Endothelial cell of umbilical vein (primary cell): Measurements from ENCODE around the gene SDK2. TPM values are rescaled to one million over a fixed set of nuclear protein-coding genes. Genes with fewer than 3 reads are reported as not detected.

Source experiments
- BruUV-seq: library from RNA; stranded (reverse); fragments of 400-500 nt; replicated peaks from 2 replicates; lab custom pipeline; 2021; lab: Mats Ljungman, UMichigan
- CTCF ChIA-PET: fragments of 300-600, 350-600 bp; sonication (Branson Sonifier 250); formaldehyde crosslinking; loops from one replicate; lab custom pipeline; 2021; ENCODE audit warnings: antibody characterized with exemption, inconsistent platforms; lab: Charles Lee
- POLR2A ChIA-PET: fragments of 300-600, 350-600 bp; sonication (Branson Sonifier 250); formaldehyde crosslinking; loops from one replicate; lab custom pipeline; 2021; ENCODE audit warnings: antibody characterized with exemption, inconsistent platforms; lab: Charles Lee
- DNase-seq: peaks from one replicate; pipeline ENCODE4 v3.0.0-alpha.2; 2011; ENCODE audit warnings: low read depth, low spot score
- FAIRE-seq: peaks from 2 replicates; lab custom pipeline; 2011; peaks lifted over from hg19 to GRCh38; lab: Jason Lieb, UNC
- H2AFZ ChIP-seq: 2 replicates; pipeline ENCODE4 v1.6.0; 2012; ENCODE audit warnings: low read depth, low read length, control low read depth, inconsistent platforms
- H3K27ac ChIP-seq: 2 replicates; pipeline ENCODE4 v1.5.1; 2011; ENCODE audit warnings: low read depth, mild to moderate bottlenecking, control low read depth, low read length, moderate library complexity; ENCODE audit not compliant: insufficient read depth
- H3K27me3 ChIP-seq, 2 experiments: 2 replicates each; pipeline versions ENCODE4 v1.6.0 to v1.6.1; 2011; ENCODE audit warnings: low read length in 2 of 2, mixed read lengths in 1 of 2; ENCODE audit not compliant: control insufficient read depth in 2 of 2, insufficient read depth in 2 of 2
- H3K36me3 ChIP-seq, 2 experiments: 2 replicates in 1 of 2; 3 replicates in 1 of 2; pipeline ENCODE4 v1.5.1; 2011; ENCODE audit warnings: low read length in 2 of 2, mild to moderate bottlenecking in 1 of 2, moderate library complexity in 1 of 2; ENCODE audit not compliant: control insufficient read depth in 2 of 2, insufficient read depth in 2 of 2; ENCODE audit errors: extremely low read depth in 1 of 2
- H3K4me1 ChIP-seq: 3 replicates; pipeline ENCODE4 v1.5.1; 2011; ENCODE audit warnings: mild to moderate bottlenecking, low read length; ENCODE audit not compliant: control insufficient read depth, insufficient read depth; ENCODE audit errors: extremely low read depth
- H3K4me2 ChIP-seq: 2 replicates; pipeline ENCODE4 v1.6.1; 2011; ENCODE audit warnings: low read length, control low read depth, mixed read lengths; ENCODE audit not compliant: insufficient read depth
- H3K4me3 ChIP-seq, 3 experiments: fragments of 200-600 bp in 1 of 3; sonication (generic), shearing (Covaris generic) in 1 of 3; replicated peaks in 1 of 3; 2 replicates each; pipeline ENCODE4 v1.5.1; 2011 to 2016; ENCODE audit warnings: control low read depth in 3 of 3, low read length in 3 of 3, mild to moderate bottlenecking in 2 of 3, inconsistent platforms in 1 of 3, low read depth in 1 of 3, moderate library complexity in 1 of 3; ENCODE audit not compliant: insufficient read depth in 1 of 3
- H3K79me2 ChIP-seq: 2 replicates; pipeline ENCODE4 v1.6.0; 2012; ENCODE audit warnings: low read length, inconsistent platforms; ENCODE audit not compliant: control insufficient read depth, insufficient read depth
- H3K9ac ChIP-seq: replicated peaks from 2 replicates; pipeline ENCODE3; 2011; ENCODE audit warnings: low read length, control low read depth; ENCODE audit not compliant: insufficient read depth; ENCODE audit errors: extremely low read depth
- H3K9me1 ChIP-seq: replicated peaks from 3 replicates; pipeline ENCODE4 v1.6.0; 2011; ENCODE audit warnings: mild to moderate bottlenecking, low read length; ENCODE audit not compliant: control insufficient read depth, insufficient read depth; ENCODE audit errors: extremely low read depth
- H3K9me3 ChIP-seq: replicated peaks from 2 replicates; pipeline ENCODE4 v1.5.1; 2012; ENCODE audit warnings: low read length, inconsistent platforms; ENCODE audit not compliant: control insufficient read depth, insufficient read depth
- H4K20me1 ChIP-seq: replicated peaks from 2 replicates; pipeline ENCODE3; 2011; ENCODE audit warnings: mild to moderate bottlenecking, low read length; ENCODE audit not compliant: control insufficient read depth, insufficient read depth; ENCODE audit errors: extremely low read depth
- FOS ChIP-seq: IDR thresholded peaks from 2 replicates; pipeline ENCODE4 v1.6.1; 2011; ENCODE audit warnings: mild to moderate bottlenecking, low read length, moderate library complexity, borderline replicate concordance; ENCODE audit not compliant: insufficient read depth
- POLR2A ChIP-seq: IDR thresholded peaks from 2 replicates; pipeline ENCODE4 v1.6.1; 2012; ENCODE audit warnings: low read depth, mild to moderate bottlenecking, control low read depth, low read length
- POLR2AphosphoS5 ChIP-seq: IDR thresholded peaks from 2 replicates; pipeline ENCODE4 v1.6.1; 2012; ENCODE audit warnings: low read depth, mild to moderate bottlenecking, control low read depth, low read length, moderate library complexity; ENCODE audit not compliant: insufficient read depth
- dilution Hi-C: fragments of 300-500 bp; cut with MboI; formaldehyde crosslinking; loops from one replicate; pipeline ENCODE4 v1.15.0; 2019; ENCODE audit warnings: low sequenced_read_pairs; ENCODE audit not compliant: extremely low pct_ligation_motif_present
- intact Hi-C: fragments of 100-400 bp; cut with micrococcal nuclease; formaldehyde crosslinking; loops from one replicate; pipeline ENCODE4 v1.10.0; 2022
- polyA plus RNA-seq, 4 experiments: library from polyadenylated mRNA; depleted of rRNA in 3 of 4; stranded (reverse) in 3 of 4; unstranded in 1 of 4; fragments of >200 nt; gene quantifications; 2 replicates each; pipeline versions ENCODE4 v1.2.1 to v1.2.3, GENCODE V29; 2011 to 2012; ENCODE audit warnings: missing spikeins in 1 of 4
- total RNA-seq: library from RNA; stranded (reverse); gene quantifications from 2 replicates; pipeline ENCODE4 v1.2.3, GENCODE V29; 2021

Gene SDK2
- total and polyA plus RNA-seq, 2 donors (not counting 3 experiments of a cell fraction or from before 2014, with no cell fraction given) = not detected

DNA sequence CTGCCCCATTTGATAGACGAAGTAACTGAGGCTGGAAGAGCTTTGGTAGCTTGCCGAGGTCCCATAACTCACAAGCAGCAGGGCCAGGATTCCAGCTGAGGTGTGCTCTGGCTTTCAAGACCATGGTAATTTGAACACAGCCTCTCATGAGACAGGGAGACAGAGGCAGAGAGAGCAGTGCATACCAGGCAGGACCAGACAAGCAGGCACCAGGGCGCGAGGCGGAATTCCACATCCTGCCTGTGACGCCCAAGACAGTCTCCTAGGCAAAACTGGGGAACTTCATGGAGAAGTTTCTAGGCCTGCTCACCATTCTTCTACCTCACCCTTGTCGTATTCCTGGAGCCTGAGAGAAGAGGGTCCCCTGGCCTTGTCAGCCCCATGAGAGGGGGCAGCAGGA, 19.2 kb downstream of the SDK2 start:
- Histone ChIP-seq H3K4me2 (no peak overlapping the region), H3K9me1 (no peaks in the 10 kb centered on the region), H3K36me3 (no peaks in the 10 kb centered on the region), H3K27me3 (no peaks in the 10 kb centered on the region), H3K4me3 (no peak overlapping the region), H3K79me2 (no peaks in the 10 kb centered on the region), H2AFZ (no peak overlapping the region), H3K27ac (no peak overlapping the region), H4K20me1 (no peaks in the 10 kb centered on the region), H3K9ac (no peak overlapping the region), H3K9me3 (no peaks in the 10 kb centered on the region), H3K4me1 (no peaks in the 10 kb centered on the region)
- no TSS peak for BruUV-seq
- ChIA-PET CTCF (no interaction called here), POLR2A (no interaction called here)
- intact Hi-C loops (no loop called here), dilution Hi-C loops (no loop called here)
- FAIRE-seq = no peak
- TF ChIP-seq POLR2A = no peak
- DNase-seq = no peak

DNA sequence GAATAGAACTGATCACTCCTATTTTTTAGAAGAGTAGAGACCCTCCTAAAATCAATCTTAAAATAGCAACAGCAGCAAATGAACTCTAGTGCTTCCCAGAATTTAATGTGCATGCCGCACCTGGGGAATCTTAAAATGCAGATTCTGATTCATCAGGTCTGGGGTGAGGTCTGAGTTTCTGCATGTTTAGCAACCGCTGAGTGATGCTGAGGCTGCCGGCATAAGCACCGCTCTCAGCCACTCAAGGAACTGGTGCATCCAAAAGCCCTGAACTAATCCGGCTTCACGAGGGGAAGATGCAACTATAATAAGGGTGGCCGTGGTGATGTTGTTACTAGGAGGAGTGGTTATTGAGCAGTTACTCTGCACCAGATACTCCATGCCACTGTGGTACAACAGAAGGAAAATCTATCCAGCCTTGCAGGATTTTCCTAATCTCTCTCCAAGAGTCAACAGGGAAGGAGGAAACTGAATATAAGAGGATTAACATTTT, 19.7 kb downstream of the SDK2 start:
- no peak overlapping the region for H3K4me3 ChIP-seq
- dilution Hi-C loops = no loop called here
- POLR2A ChIA-PET = no interaction called here

More for the DNA sequence above, 19.7 kb downstream of the SDK2 start:
- no peak for DNase-seq
- Histone ChIP-seq H3K9ac (no peak overlapping the region), H3K9me3 (no peaks in the 10 kb centered on the region), H3K27ac (no peak overlapping the region), H3K79me2 (no peaks in the 10 kb centered on the region), H3K27me3 (no peaks in the 10 kb centered on the region), H3K4me1 (no peaks in the 10 kb centered on the region), H4K20me1 (no peaks in the 10 kb centered on the region), H3K9me1 (no peaks in the 10 kb centered on the region), H3K36me3 (no peaks in the 10 kb centered on the region), H3K4me2 (no peak overlapping the region), H2AFZ (no peak overlapping the region)
- BruUV-seq = no TSS peak
- TF ChIP-seq FOS (no peak), POLR2AphosphoS5 (no peak)
- no peak for FAIRE-seq
- intact Hi-C loops = no loop called here
- CTCF ChIA-PET = no interaction called here
